Osteoblast (primary cell): Measurements from ENCODE around the gene SLC9A3. TPM values are rescaled to one million over a fixed set of nuclear protein-coding genes. Genes with fewer than 3 reads are reported as not detected.

Experiments
- DNase-seq: peaks from one replicate; pipeline ENCODE4 v3.0.0; 2011; ENCODE audit warnings: low spot score, mixed read lengths; ENCODE audit not compliant: insufficient read length; ENCODE audit errors: missing footprints
- H2AFZ ChIP-seq: 2 replicates; pipeline ENCODE4 v1.6.0; 2011; ENCODE audit warnings: mild to moderate bottlenecking, low read length
- H3K27ac ChIP-seq: 2 replicates; pipeline ENCODE4 v1.5.1; 2011; ENCODE audit warnings: mild to moderate bottlenecking, low read depth, low read length, moderate library complexity
- H3K27me3 ChIP-seq: 2 replicates; pipeline ENCODE4 v1.6.0; 2012; ENCODE audit warnings: mild to moderate bottlenecking, control low read depth, inconsistent platforms, low read length, moderate library complexity; ENCODE audit not compliant: insufficient read depth
- H3K36me3 ChIP-seq: 2 replicates; pipeline ENCODE4 v1.5.1; 2011; ENCODE audit warnings: mild to moderate bottlenecking, low read length, control low read depth, moderate library complexity; ENCODE audit not compliant: insufficient read depth
- H3K4me1 ChIP-seq: 2 replicates; pipeline ENCODE4 v1.5.1; 2011; ENCODE audit warnings: mild to moderate bottlenecking, low read length, control low read depth, moderate library complexity; ENCODE audit not compliant: insufficient read depth
- H3K4me2 ChIP-seq: 2 replicates; pipeline ENCODE4 v1.6.0; 2011; ENCODE audit warnings: mild to moderate bottlenecking, low read length; ENCODE audit not compliant: insufficient read depth
- H3K4me3 ChIP-seq: fragments of 200-600 bp; sonication (generic); 3 replicates; pipeline ENCODE4 v1.5.1; 2012; ENCODE audit warnings: mild to moderate bottlenecking, low read length, inconsistent platforms; ENCODE audit not compliant: insufficient read depth
- H3K79me2 ChIP-seq: 2 replicates; pipeline ENCODE4 v1.6.0; 2012; ENCODE audit warnings: mild to moderate bottlenecking, low read length, control low read depth, inconsistent platforms; ENCODE audit not compliant: insufficient read depth
- H3K9me3 ChIP-seq: 2 replicates; pipeline ENCODE4 v1.5.1; 2011; ENCODE audit warnings: low read depth, low read length, control low read depth
- H4K20me1 ChIP-seq: 2 replicates; pipeline ENCODE4 v1.6.0; 2012; ENCODE audit warnings: mild to moderate bottlenecking, low read length, control low read depth; ENCODE audit not compliant: insufficient read depth
- CTCF ChIP-seq: IDR thresholded peaks from 2 replicates; pipeline ENCODE4 v1.5.1; 2011; ENCODE audit warnings: mild to moderate bottlenecking, low read depth, low read length, moderate library complexity; ENCODE audit errors: extremely low read depth
- total RNA-seq: library from RNA; depleted of rRNA; stranded (reverse); fragments of >200 nt; gene quantifications from 2 replicates; pipeline ENCODE4 v1.2.3, GENCODE V29; 2012

SLC9A3 gene
- total RNA-seq, 1 donor, result 1.4 TPM

- TF ChIP-seq CTCF, result no peak
- Histone ChIP-seq H3K79me2 (no peaks in the 10 kb centered on the region), H3K27ac (no peak overlapping the region), H3K4me1 (no peaks in the 10 kb centered on the region), H3K36me3 (no peaks in the 10 kb centered on the region), H4K20me1 (no peaks in the 10 kb centered on the region), H2AFZ (no peak overlapping the region), H3K9me3 (no peaks in the 10 kb centered on the region), H3K27me3 (peaks cover 7% of the 10 kb centered on the region), H3K4me2 (no peak overlapping the region), H3K4me3 (no peak overlapping the region)
- no peak for DNase-seq
Measured at GRCh38 chr5:491119-491855, 33.0 kb downstream of the SLC9A3 start.

GRCh38 chr5:490116-491106 lies 33.8 kb downstream of the SLC9A3 start:
- DNase-seq, result no peak
- Histone ChIP-seq H3K4me3 (no peak overlapping the region), H3K9me3 (no peaks in the 10 kb centered on the region), H2AFZ (no peak overlapping the region), H3K27me3 (peaks cover 6% of the 10 kb centered on the region), H3K4me2 (no peak overlapping the region), H3K27ac (no peak overlapping the region), H4K20me1 (no peaks in the 10 kb centered on the region), H3K79me2 (no peaks in the 10 kb centered on the region), H3K4me1 (no peaks in the 10 kb centered on the region), H3K36me3 (no peaks in the 10 kb centered on the region)
- TF ChIP-seq CTCF, result no peak

- no peak overlapping the region for H2AFZ ChIP-seq
- no peaks in the 10 kb centered on the region for H3K4me1 ChIP-seq
- H3K4me2 ChIP-seq, result no peak overlapping the region
- no peaks in the 10 kb centered on the region for H3K79me2 ChIP-seq
- no peaks in the 10 kb centered on the region for H3K36me3 ChIP-seq
- TF ChIP-seq CTCF, result no peak
- H4K20me1 ChIP-seq, result no peaks in the 10 kb centered on the region
- DNase-seq, result no peak
- H3K27me3 ChIP-seq, result peaks cover 6% of the 10 kb centered on the region
- H3K4me3 ChIP-seq, result no peak overlapping the region
- H3K9me3 ChIP-seq, result no peaks in the 10 kb centered on the region
- H3K27ac ChIP-seq, result no peak overlapping the region
Measured at GRCh38 chr5:489689-490080, 34.6 kb downstream of the SLC9A3 start.
